Right kidney (tissue), 1 donor: ENCODE results near the gene ASPG.
A peak's percentile ranks its signal among the peaks of the same experiment; 100 is the strongest.

Source experiments
- DNase-seq: peaks from one replicate; pipeline ENCODE4 v3.0.0-alpha.2; 2016

Gene ASPG

DNA sequence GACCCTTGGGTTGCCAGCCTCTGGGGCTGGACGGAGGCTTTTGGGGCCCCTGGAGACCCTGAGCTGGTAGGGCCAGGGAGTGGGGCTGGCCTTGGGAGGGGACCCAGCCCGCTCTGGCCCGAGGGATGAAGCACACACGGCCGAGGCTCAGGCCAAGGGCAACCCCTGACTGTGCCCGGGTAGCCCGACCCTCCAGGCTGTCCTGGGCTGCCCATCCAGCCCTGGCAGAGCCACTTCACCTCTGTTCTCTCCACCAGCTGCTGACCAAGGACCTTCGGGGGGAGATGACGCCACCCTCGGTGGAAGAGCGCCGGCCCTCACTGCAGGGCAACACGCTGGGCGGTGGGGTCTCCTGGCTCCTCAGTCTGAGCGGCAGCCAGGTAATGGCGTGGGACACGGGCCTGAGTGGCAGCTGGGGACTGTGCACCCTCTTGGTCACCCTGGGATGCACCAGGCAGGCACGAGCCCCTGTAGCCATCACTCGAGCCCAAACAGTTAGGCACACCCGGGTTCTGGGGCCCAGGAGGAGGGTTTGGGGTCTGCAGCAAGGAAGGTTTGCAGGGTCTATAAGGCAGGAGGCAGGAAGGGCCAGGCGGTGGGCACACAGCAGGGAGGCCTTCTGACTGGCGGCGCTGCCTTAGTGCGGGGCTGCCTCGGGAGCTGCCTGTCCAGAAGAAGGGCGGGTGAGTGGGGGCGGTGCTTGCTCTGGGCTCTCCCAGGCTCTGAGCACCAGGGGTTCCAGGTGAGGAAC, 19.7 kb downstream of the ASPG start:
- peak; percentile 1 for DNase-seq

DNA sequence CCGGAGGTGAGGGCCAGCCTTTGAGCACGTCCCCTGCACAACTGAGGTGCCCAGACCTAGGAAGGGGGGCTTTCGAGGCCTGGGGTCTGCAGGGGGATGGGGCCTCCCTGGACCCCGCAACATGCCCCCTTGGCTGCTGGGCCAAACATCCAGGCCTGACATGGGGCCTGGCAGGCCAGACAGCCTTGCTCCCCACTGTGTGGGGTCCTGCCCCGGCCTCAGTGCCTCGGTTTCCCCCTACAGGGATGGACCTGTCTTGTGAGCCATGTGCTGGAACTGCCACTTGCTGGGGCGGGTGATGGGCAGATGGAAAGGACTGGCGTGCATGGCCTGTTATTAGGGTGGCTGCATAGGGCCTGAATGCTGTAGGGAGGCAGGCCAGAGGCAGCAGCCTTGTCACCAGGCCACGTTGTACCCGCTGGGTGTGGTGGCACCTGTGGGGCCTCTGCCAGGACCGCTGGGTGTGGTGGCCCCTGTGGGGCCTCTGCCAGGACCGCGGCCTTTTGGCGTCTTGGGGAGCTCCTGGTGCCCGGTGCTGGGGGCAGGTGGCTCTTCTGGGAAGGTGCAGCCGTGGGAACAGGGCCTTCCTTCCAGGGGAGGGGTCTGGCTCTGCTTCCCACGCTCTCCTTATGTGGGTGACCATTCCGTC, 20.4 kb downstream of the ASPG start:
- no peak for DNase-seq

DNA sequence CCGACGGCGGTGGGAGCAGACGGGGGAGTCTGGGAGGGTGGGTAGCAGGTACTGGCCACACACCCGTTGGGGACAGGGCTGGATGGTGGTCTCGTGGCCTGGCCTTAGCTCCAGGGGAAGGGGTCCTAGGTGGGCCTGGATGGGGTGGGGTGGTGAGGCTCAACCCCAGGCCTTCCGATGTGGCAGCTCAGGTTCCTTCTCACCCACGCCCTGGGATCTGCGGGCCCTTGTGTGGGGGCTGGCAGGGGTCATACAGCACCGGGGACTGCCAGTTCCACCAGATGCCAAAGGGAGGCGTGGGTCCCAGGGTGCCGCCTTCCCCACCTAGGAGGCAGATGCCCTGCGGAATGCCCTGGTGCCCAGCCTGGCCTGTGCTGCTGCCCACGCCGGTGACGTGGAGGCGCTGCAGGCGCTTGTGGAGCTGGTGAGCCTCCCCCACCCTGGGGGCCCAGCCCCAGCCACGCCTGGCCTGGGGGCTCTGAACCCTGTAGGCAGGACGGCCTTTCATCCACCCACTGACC, 21.0 kb downstream of the ASPG start:
- no peak for DNase-seq

DNA sequence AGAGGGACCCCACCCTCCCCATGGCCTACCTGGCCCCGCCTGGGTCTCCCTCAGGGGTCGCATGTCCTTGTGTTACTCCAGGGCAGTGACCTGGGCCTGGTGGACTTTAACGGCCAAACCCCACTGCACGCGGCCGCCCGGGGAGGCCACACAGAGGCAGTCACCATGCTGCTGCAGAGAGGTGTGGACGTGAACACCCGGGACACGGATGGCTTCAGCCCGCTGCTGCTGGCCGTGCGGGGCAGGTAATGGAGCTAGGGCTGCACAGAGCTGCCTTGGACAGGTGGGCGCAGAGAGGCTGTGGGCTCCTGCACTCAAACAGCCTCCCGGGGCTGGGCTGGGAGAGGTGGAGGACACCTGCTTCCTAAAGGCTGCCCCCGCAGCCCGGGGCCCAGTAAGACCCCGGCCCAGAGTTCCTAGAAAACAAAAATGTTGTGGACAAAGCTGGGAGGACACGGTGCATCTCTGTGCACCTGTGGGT, 21.6 kb downstream of the ASPG start:
- no peak for DNase-seq

DNA sequence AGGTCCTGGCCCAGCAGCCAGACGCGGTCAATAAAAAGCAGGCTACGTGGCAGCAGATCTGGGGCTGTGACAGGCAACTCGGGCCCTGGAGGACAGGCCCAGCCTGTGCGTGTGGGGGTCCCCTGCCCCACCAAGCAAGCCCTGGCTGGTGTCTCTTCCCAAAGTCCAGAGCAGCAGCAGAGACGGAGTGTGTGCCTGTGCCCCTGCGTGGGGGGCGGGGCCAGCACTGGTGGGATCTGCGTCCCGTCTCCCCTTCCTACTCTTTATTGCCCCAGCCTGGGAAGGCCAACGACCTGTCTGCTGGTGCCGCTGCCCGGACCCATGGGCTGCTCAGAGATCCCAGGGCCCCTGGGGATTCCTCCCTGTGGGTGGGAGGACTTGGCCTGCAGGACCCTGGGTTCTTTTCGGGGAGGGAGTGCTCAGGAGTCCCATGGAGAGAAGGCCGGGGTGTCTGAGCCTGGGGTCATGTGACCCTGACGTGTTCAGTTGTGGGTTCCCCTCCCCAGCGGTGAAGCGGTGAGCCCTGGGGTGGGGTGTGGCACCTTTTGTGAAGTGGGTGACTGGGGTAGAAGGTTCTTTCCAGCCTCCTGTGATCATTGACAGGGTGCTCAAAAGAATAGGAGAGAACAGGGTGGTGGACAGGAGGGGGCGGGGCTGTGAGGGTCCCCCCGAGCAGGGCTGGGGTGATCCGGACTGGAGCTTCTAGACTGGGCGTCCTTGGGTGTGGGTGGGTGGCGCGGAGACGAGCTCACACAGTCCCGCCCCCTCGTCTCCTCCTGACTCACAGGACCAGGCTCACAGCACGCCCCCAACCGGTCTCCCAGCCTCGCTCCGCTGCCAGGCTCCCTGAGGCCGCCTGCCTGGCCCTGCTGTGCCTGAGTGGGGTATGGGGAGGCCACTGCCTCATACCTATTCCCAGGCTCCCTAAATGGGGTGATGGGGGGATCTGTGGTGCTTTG, 22.4 kb downstream of the ASPG start:
- no peak for DNase-seq

DNA sequence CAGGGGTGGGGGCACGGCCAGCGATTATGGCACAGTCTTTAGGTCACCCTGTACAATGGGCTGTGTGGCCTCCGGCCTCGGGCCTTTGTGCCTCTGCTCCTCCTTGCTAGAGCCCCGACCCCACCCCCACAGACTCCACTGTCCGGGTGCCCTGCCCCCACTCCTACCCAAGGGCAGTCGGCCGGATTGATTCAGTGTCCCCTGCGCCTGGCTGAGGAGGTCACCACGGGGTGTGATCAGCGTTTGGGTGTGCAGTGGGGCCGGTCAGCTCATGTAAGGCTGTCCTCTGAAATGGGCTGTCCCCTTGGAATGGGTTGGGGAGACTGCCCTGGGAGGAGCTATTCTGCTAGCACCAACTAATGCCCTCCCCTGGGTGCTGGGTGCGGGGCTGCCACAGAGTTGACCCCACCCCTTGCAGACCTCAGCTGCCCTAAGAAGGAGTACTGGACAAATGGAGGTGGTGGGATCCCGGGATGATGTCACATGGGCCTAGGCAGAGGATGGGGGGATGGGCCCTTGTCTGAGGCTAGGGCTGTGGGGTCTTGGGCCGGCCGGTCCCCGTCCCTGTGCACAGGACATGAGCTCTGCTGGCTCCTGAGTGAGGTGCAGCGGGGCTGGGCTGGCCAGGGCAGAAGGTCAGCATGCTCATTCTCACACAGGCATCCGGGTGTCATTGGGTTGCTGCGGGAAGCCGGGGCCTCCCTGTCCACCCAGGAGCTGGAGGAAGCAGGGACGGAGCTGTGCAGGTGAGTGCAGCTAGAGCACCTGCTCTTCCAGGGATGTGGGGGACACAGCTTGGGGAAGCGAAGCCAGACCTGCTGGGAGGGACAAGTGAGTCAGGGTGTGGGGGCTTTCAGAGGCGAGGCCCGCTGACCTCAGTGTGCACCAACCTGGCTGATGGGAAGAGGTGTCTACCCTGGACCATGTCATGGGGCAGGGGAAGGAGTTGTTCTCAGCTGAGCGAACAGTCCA, 23.4 kb downstream of the ASPG start:
- DNase-seq, result no peak

DNA sequence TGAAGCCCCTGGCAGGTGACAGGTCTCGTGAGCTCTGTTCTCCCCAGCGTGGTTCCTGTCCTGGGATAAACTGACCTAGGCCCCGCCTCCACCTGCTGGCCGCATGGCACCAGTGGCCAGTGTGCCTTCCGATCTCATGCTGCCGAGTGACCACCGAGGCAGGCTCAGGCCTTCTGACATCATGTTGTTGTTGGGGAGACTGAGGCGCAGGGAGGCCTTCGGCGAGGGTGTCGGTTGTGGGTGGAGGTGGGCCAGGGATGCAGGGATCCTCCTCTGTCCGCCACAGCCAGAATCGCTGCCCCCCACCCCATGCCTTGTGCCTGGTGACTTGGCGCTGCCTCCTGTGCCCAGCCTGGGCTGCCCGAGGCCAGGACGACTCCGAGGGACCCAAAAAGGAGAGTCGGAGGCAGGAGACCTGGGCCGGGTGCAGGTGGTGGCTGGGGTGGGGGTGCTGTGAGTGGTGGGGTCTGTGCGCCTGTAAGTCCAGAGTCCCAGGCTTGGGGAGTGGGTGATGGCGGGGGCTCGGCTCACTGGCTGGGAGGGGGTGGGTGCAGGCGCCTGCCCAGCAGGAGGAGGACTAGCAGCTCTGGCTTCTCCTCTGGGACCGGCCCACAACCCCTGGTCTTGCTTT, 24.3 kb downstream of the ASPG start:
- DNase-seq, result no peak

DNA sequence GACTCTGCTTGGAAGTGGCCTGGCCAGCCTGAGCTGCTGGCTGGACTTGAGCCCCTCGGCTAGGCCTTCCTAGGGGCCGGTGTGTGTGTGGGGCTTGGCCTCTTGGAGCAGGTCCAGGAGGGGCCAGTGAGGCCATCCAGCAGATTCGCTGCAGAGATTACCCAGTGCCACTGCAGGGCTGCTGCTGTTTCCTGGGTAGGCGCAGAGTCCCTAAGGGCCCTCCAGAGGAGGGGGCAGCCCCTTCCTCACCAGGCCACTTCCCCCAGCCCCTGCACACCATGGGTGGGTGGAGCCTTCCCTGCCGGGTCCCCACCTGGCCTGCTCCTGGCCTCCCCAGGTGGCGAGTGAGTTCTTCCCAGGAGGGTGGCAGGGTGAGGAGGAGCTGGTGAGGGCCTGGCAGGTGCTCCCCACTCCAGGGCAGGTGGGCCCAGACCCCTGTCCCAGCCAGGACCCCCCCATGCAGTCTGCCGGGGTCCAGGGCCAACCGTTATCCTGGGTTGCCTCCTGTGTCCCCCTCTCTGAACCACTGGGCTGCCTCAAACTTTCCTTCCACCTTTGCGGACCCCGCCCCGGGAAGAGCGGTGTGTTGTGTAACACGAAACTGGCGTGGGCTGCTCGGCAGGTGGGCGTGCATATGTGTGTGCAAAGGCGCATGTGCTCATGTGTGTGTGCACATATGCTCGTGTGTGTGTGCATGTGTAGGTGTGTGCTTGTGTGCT, 25.1 kb downstream of the ASPG start:
- peak; percentile 5 for DNase-seq

DNA sequence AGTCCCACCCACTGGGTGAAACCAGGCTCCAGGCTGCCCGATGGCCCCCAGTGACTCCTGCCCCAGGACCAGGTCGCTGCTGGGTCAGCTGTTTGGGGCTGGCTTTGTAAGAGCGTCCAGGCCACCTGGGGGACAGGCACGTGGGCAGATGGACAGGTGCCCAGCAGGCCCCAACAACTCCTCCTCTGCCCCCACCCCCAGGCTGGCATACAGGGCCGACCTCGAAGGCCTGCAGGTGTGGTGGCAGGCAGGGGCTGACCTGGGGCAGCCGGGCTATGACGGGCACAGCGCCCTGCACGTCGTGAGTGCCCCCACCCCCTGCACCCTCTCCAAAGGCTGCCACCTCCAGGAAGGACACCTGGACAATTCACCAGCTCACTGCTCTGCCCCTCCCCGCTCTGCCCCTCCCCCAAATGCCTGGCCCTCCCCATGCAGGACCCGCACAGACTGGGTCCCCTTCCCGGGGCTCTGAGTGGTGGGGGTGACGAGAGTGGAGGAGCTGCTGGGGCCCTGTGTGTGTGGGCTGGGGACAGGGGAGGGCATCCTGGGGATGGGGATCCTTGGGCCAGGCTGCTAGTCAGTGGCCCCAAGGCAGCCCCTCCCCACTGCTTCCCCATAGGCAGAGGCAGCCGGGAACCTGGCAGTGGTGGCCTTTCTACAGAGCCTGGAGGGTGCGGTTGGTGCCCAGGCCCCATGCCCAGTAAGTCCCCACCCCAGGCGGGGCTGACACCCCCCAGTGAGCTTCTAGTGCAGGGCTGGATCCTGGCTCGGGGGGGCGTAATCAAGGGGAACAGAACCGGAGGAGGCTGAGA, 26.0 kb downstream of the ASPG start:
- DNase-seq, result no peak

DNA sequence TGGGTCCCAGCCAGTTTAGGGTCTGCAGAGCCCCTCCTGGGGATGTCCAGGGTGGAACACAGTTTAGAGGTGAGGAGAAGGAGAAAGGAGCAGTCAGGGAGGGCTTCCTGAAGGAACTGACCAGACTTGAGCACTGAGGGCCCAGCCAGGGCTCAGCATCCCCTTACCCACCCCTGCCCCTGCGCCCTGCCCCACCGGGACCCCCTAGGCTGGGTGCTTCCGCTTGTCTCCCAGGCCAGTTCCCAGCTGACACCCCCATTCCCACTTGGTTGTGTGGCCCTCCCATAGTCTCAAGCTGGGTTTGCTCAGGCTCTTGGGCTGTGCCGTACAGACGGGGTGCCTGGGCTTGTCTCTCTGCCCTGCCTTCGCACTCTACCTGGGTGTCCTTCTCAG, 26.6 kb downstream of the ASPG start:
- no peak for DNase-seq

DNA sequence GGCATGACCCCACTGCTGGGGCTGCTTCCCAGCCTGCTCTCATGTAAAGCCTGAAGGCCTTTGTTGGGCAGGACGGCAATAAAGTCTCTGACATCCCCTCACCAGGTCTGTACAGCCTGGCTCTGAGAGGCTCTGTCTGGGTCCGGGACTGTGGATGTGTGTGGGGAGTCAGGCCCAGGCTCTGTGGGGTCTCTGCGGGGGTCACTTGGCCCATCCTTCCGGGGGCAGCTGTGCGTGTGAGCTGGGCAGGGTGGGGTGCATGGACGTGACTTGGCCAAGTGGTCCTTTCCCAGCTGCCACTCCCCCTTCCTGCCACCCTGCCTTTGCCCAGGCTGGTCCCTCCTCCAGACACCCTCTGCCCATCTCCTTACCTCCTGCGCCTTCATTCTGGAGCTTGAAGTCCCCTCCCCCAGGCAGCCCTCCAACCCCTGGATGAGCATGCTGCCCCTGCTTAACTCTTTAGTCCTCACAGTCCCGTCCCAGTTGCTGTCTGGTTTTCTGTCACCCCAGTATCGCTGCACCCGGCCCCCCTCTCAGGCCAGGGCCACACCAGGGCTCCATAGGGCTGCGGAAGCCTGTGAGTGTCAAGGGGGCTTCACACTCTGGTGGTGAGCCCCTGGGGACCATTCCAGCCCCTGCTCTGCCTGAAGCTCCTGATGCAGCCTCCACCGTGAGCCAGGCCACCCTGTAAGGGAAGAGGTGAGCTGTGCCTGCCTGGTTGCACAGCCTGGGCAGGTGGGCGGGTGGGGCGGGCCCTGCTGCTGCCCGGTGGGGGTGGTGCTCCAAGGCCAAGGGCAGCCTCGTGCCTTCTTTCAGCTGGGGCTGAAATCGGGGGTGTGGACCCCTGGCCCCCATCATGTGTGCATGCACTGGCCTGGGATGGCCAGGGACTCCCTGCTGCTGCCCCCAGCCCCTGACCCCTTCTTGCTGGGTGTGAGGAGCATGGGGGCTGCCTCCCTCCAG, 27.4 kb downstream of the ASPG start:
- no peak for DNase-seq

DNA sequence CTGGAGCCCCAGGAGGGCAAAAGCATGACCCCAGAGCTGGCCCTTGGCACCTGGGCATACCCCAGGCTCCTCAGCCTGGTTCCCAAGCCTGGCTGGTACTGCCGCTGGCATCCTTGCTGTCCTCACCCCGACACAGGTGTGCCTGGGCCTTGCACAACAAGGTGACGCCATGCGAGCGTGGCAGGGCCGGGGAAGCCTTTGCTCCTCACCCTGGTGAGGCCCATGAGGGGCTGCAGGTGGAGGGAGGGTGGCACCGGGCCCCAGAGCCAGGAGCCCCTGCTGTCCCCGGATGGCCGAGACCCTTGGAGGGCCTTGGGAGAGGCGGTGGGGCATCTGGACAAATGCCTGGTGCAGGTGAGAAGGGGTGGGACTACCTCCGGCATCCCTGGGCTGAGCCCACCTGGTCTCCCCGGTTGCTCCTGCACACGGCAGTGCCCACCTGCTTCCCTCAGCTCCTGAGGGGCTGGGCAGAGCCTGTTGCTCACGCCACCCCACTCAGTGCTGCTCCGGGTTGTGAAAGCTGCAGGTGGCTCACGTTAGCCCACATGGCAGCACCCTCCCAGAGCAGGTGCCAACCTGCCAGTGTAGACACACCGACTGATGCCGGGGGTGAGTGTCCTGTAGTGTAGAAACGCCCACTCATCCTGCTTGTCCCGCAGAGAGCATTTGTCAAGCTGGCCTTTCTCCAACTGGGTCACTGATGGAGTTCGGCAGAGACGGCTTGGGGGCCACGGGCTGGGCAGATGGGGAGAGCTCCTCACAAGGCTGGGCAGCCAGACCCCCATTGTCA, 28.3 kb downstream of the ASPG start:
- DNase-seq, result no peak

DNA sequence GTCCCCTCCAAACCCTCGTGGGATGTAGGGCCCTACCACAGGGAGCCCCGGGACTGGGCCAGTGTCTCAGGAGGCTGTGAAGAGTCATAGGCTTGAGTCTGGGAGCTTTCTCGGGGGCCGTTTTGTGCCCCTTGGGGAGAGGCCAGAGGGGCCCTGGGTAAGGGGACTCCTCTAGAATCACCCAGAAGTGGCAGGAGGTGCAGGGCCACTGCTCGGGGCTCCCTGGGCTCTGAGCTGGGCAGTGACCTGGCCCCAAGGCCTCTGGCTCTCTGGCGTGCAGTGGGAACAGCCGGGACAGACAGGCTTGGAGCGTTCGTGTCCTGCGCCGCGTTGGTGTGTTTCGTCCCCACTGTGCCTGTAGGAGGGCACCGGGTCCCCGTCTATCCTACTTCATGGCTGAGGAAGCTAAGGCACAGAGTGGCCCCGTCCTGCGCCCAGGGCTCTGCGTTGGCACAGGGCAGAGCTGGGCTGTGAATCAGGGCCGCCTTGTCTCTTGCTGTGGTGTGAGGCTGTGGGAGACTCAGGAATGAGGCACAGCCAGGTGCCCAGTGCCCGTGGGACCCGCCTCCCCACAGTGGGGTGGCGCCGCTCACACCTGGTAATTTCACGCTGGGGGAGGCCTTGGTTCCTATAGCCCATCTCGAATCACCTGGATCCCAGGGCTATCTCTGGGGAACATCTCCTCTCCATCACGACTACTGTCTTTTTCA, 29.1 kb downstream of the ASPG start:
- no peak for DNase-seq

DNA sequence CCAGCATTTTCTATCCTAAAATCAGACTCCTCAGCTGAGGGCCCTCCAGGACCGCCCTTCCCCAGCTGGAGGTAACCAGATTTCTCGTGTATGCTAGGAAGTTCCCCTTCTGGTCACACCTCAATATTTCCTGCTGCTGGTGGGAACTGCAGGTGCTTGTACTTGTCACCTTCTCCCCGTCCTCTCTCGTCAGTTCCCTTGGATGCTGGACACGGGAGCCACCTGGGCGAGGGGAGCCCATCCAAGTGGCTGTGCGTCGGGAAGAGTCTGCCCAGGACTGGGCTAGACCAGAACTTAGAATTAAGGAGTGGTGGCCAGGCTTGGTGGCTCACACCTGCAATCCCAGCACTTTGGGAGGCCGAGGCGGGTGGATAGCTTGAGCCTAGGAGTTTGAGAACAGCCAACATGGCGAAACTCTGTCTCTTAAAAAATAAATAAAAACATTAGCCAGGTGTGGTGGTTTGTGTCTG, 29.7 kb downstream of the ASPG start:
- DNase-seq, result no peak

DNA sequence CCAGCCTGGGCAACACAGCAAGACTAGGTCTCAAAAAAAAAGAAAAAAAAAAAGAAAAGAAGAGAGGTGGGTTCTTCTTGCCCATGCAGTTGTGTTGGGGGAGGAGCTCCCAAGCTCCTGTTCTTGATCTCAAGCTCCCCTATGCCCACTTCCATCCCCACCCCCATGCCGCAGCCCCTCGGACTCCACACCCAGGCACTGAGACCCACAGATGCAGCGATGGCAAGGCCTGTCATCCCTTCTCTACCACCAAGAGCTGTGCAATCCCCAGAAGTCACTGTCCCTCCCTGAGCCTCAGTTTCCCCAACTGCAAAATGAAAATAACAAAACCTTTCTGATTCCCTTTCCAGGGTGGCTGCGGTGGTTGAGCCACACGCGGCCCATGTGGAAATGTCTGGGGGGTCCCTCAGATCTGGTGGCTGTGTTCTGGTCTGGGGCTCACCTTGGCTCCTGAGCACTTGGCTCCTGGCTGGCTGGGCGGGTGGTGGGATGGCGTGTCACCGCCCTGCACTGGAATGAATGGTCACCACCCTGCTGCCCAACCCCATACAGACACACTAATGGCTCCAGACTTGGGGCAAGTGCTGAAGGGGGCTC, 30.3 kb downstream of the ASPG start:
- DNase-seq, result peak; percentile 2

DNA sequence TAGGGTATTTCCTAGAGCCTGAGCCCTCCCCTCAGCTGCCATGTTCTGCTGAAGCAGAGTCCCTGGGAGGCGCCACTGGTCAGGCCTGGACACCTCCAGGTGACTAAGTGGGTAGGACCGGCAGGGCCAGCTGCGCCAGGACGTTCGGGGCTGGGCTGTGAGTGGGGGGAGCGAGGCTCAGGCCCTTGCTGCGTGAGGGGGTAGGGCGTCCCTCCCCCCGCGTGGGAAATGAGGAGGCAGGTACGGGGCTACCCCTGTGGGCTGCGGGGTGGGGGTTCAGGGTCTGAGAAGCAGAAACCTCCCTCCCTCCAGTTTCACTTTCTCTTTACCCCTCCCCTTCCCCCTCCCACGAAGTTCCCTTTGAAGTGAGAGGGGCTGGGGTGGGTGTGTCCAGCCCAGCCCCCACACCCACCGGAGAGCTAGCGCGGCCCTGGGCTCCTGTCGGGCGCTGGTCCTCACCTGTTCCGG, 30.8 kb downstream of the ASPG start:
- peak; percentile 31 for DNase-seq
